Fibroblast of lung (primary cell): ENCODE data around the gene DCXR.

Experiments
- CTCF ChIP-seq, 2 donors: IDR thresholded peaks in 1 of 2; conservative IDR thresholded peaks in 1 of 2; 1 replicate in 1 of 2; 2 replicates in 1 of 2; pipeline ENCODE4 v1.5.1; 2011 to 2012; ENCODE audit warnings: low read length in 2 of 2, control low read depth in 1 of 2, inconsistent platforms in 1 of 2, low read depth in 1 of 2, mild to moderate bottlenecking in 1 of 2
- EZH2 ChIP-seq: IDR thresholded peaks from 2 replicates; pipeline ENCODE4 v1.5.1; 2012; ENCODE audit warnings: low read length, control low read depth, mild to moderate bottlenecking; ENCODE audit errors: missing control alignments

DNA sequence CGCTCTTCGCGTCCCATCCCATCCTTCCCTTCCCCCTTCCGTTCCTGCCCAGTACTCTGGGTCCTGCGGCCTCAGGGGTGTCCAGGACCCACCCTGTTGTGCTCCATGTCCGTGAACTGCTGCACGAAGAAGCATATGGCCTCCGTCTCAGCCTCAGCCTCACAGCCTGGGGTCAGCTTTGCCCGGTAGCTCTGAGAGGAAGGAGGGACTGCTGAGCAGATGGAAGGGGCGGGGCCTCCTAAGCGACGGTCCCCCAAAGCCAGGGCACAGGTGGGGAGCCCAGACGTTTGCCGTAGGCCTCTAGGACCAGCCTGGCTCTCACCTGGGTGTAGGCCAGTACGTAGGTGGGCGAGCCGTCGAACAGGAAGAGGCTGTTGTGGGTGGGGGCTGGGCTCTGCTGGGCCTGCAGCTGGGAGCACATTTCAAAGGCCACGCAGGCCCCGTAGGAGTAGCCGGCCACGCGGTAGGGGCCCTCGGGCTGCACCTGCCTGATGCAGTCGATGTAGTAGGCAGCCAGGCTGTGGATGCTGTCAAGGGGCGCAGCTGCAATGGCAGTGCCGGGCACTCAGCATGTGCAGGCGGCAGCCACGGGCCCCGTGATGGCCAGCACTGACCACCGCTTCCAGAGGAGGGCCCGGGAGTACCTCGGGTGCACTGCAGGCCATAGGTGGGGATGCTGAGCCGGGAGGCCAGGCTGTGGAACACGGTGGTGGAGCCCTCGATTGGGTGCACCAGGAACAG, 42.7 kb upstream of the DCXR start:
- no peak for TF ChIP-seq CTCF (conservative IDR thresholded peaks at IDR 0.05 in 1 of 2, IDR thresholded peaks at IDR 0.05 in 1 of 2; ENCODE audit: low read depth in 1 of 2, low read length in 2 of 2)
- TF ChIP-seq EZH2, result no peak
